Sigmoid colon (tissue), 4 donors: Measurements from ENCODE around the gene TBCA.

Experiments used
- CTCF ChIP-seq, 4 experiments: fragments of 450-650 bp in 3 of 4; fragments of 200-600 bp in 1 of 4; IDR thresholded peaks; one replicate each; pipeline ENCODE4 v1.5.1; 2016 to 2019; ENCODE audit warnings: antibody characterized with exemption in 4 of 4, mild to moderate bottlenecking in 3 of 4, moderate library complexity in 2 of 4
- EP300 ChIP-seq, 4 donors: sonication (generic); formaldehyde crosslinking; IDR thresholded peaks; one replicate each; pipeline ENCODE4 v1.6.1; 2017; ENCODE audit warnings: antibody characterized with exemption in 4 of 4
- POLR2AphosphoS5 ChIP-seq, 4 donors: sonication (generic); formaldehyde crosslinking; IDR thresholded peaks; one replicate each; pipeline ENCODE4 v1.6.1; 2017; ENCODE audit warnings: antibody characterized with exemption in 4 of 4

- no peak for TF ChIP-seq POLR2AphosphoS5 (IDR thresholded peaks at IDR 0.05)
- TF ChIP-seq CTCF (IDR thresholded peaks at IDR 0.05): no peak
- TF ChIP-seq EP300 (IDR thresholded peaks at IDR 0.05): no peak
Measured at GRCh38 chr5:77791356-77791755, 15.2 kb upstream of the TBCA start.
